ENCODE results near the gene ELL2. TPM values are rescaled to one million over a fixed set of nuclear protein-coding genes. Genes with fewer than 3 reads are reported as not detected.

The ELL2 gene
- total and polyA plus RNA-seq, 2 of the 13 experiments (the other 11 are each of a cell fraction or from before 2014, with no cell fraction given), result 78.9 to 97.1 TPM

DNA sequence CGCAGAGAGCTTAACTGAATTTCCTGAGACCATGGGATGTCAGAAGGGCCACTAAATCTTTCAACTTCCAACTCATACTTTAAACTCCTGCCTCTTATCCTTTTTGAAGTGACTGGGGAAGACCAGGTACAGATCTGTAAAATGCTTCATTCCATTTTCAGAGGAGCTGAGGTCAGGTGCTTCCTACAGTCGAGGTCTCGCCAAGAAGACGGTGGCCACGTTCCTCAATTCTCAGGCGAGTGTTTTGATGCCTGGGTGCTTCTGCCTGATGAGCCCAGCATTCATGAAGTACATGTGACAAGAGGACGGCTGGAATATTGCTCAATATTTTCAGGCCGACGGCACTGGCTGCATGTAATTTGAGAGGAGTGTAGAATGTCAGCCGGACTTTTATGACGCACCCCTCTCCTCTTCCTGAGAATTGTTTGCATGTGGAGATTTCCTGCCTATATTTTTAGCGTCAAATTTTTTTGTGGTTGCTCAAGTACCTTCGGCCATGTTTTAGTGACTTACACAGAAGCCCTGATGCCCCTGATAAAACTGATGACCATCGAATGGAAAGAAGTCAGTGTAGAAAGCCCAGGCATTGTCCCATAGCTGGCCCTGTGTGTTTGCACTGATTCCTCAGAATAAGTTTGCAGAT, 100.3 kb downstream of the ELL2 start (continued):
- TF ChIP-seq, protein P1, sequence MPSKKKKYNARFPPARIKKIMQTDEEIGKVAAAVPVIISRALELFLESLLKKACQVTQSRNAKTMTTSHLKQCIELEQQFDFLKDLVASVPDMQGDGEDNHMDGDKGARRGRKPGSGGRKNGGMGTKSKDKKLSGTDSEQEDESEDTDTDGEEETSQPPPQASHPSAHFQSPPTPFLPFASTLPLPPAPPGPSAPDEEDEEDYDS (CRISPR knock-in tag; IDR thresholded peaks at IDR 0.05), result peak; percentile 71; the same call in 1 of the 2 replicates
- TF ChIP-seq MAFG (CRISPR knock-in tag; IDR thresholded peaks at IDR 0.05) (no peak), ARID3A (IDR thresholded peaks at IDR 0.05; ENCODE audit: low read depth, low read length) (peak; percentile 63), ZSCAN29 (CRISPR knock-in tag; conservative IDR thresholded peaks at IDR 0.05) (no peak), NFIB (CRISPR knock-in tag; IDR thresholded peaks at IDR 0.05; ENCODE audit: borderline replicate concordance) (no peak), STAT5B (CRISPR knock-in tag; IDR thresholded peaks at IDR 0.05) (no peak), ZFX (CRISPR knock-in tag; IDR thresholded peaks at IDR 0.05; ENCODE audit: low read depth) (peak; percentile 49; the same call in 1 of the 2 replicates), ZNF264 (CRISPR knock-in tag; IDR thresholded peaks at IDR 0.05) (no peak), ZNF7 (CRISPR knock-in tag; IDR thresholded peaks at IDR 0.05) (no peak), ELF3 (CRISPR knock-in tag; IDR thresholded peaks at IDR 0.05) (0 out of 2 replicates have a peak, but pooled peaks have one; percentile 65), ZNF296 (CRISPR knock-in tag; conservative IDR thresholded peaks at IDR 0.05) (no peak), SMYD3 (CRISPR knock-in tag; IDR thresholded peaks at IDR 0.05) (no peak)
- TF ChIP-seq, protein P2, sequence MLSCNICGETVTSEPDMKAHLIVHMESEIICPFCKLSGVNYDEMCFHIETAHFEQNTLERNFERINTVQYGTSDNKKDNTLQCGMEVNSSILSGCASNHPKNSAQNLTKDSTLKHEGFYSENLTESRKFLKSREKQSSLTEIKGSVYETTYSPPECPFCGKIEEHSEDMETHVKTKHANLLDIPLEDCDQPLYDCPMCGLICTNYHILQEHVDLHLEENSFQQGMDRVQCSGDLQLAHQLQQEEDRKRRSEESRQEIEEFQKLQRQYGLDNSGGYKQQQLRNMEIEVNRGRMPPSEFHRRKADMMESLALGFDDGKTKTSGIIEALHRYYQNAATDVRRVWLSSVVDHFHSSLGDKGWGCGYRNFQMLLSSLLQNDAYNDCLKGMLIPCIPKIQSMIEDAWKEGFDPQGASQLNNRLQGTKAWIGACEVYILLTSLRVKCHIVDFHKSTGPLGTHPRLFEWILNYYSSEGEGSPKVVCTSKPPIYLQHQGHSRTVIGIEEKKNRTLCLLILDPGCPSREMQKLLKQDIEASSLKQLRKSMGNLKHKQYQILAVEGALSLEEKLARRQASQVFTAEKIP (CRISPR knock-in tag; IDR thresholded peaks at IDR 0.05; ENCODE audit: borderline replicate concordance), result no peak
- TF ChIP-seq, protein P3, sequence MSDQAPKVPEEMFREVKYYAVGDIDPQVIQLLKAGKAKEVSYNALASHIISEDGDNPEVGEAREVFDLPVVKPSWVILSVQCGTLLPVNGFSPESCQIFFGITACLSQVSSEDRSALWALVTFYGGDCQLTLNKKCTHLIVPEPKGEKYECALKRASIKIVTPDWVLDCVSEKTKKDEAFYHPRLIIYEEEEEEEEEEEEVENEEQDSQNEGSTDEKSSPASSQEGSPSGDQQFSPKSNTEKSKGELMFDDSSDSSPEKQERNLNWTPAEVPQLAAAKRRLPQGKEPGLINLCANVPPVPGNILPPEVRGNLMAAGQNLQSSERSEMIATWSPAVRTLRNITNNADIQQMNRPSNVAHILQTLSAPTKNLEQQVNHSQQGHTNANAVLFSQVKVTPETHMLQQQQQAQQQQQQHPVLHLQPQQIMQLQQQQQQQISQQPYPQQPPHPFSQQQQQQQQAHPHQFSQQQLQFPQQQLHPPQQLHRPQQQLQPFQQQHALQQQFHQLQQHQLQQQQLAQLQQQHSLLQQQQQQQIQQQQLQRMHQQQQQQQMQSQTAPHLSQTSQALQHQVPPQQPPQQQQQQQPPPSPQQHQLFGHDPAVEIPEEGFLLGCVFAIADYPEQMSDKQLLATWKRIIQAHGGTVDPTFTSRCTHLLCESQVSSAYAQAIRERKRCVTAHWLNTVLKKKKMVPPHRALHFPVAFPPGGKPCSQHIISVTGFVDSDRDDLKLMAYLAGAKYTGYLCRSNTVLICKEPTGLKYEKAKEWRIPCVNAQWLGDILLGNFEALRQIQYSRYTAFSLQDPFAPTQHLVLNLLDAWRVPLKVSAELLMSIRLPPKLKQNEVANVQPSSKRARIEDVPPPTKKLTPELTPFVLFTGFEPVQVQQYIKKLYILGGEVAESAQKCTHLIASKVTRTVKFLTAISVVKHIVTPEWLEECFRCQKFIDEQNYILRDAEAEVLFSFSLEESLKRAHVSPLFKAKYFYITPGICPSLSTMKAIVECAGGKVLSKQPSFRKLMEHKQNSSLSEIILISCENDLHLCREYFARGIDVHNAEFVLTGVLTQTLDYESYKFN (CRISPR knock-in tag; conservative IDR thresholded peaks at IDR 0.05), result peak; percentile 72
- TF ChIP-seq, protein P4, sequence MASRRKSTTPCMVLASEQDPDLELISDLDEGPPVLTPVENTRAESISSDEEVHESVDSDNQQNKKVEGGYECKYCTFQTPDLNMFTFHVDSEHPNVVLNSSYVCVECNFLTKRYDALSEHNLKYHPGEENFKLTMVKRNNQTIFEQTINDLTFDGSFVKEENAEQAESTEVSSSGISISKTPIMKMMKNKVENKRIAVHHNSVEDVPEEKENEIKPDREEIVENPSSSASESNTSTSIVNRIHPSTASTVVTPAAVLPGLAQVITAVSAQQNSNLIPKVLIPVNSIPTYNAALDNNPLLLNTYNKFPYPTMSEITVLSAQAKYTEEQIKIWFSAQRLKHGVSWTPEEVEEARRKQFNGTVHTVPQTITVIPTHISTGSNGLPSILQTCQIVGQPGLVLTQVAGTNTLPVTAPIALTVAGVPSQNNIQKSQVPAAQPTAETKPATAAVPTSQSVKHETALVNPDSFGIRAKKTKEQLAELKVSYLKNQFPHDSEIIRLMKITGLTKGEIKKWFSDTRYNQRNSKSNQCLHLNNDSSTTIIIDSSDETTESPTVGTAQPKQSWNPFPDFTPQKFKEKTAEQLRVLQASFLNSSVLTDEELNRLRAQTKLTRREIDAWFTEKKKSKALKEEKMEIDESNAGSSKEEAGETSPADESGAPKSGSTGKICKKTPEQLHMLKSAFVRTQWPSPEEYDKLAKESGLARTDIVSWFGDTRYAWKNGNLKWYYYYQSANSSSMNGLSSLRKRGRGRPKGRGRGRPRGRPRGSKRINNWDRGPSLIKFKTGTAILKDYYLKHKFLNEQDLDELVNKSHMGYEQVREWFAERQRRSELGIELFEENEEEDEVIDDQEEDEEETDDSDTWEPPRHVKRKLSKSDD (CRISPR knock-in tag; IDR thresholded peaks at IDR 0.05; ENCODE audit: low read depth), result no peak
- TF ChIP-seq, protein P5, sequence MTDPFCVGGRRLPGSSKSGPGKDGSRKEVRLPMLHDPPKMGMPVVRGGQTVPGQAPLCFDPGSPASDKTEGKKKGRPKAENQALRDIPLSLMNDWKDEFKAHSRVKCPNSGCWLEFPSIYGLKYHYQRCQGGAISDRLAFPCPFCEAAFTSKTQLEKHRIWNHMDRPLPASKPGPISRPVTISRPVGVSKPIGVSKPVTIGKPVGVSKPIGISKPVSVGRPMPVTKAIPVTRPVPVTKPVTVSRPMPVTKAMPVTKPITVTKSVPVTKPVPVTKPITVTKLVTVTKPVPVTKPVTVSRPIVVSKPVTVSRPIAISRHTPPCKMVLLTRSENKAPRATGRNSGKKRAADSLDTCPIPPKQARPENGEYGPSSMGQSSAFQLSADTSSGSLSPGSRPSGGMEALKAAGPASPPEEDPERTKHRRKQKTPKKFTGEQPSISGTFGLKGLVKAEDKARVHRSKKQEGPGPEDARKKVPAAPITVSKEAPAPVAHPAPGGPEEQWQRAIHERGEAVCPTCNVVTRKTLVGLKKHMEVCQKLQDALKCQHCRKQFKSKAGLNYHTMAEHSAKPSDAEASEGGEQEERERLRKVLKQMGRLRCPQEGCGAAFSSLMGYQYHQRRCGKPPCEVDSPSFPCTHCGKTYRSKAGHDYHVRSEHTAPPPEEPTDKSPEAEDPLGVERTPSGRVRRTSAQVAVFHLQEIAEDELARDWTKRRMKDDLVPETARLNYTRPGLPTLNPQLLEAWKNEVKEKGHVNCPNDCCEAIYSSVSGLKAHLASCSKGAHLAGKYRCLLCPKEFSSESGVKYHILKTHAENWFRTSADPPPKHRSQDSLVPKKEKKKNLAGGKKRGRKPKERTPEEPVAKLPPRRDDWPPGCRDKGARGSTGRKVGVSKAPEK (CRISPR knock-in tag; IDR thresholded peaks at IDR 0.05; ENCODE audit: borderline replicate concordance), result no peak

All from HepG2 (cell line).